Mesendoderm (in vitro differentiated cells): ENCODE results near the gene HELZ.
A peak's percentile ranks its signal among the peaks of the same experiment; 100 is the strongest.
"Not testable (repeated sequence)": the region's sequence is repeated elsewhere in the genome, so short reads cannot be mapped to it uniquely, and the experiment has no call there.

Source experiments
- DNase-seq: peaks from one replicate; pipeline ENCODE4 v3.0.0; 2013
- H2AK5ac ChIP-seq: 2 replicates; pipeline ENCODE4 v1.6.1; 2013; ENCODE audit warnings: low read length, inconsistent platforms
- H2BK120ac ChIP-seq: 2 replicates; pipeline ENCODE4 v1.6.1; 2013; ENCODE audit warnings: low read depth, mild to moderate bottlenecking, low read length, moderate library complexity, mixed read lengths
- H2BK15ac ChIP-seq: replicated peaks from 2 replicates; pipeline ENCODE4 v1.6.1; 2013; ENCODE audit warnings: low read depth, mild to moderate bottlenecking, moderate library complexity
- H2BK5ac ChIP-seq: 2 replicates; pipeline ENCODE4 v1.6.1; 2013; ENCODE audit warnings: low read length, inconsistent platforms
- H3K18ac ChIP-seq: 2 replicates; pipeline ENCODE4 v1.6.1; 2013; ENCODE audit warnings: mild to moderate bottlenecking, low read length, mixed read lengths
- H3K23ac ChIP-seq: one replicate; pipeline ENCODE4 v1.6.1; 2013; ENCODE audit warnings: low read length
- H3K27ac ChIP-seq: 2 replicates; pipeline ENCODE4 v1.5.1; 2013; ENCODE audit warnings: low read depth, mild to moderate bottlenecking, inconsistent platforms, low read length, moderate library complexity
- H3K27me3 ChIP-seq: 2 replicates; pipeline ENCODE4 v1.6.1; 2013; ENCODE audit warnings: low read length, control low read depth, mild to moderate bottlenecking, inconsistent platforms; ENCODE audit not compliant: insufficient read depth, poor library complexity
- H3K36me3 ChIP-seq: 2 replicates; pipeline ENCODE4 v1.6.1; 2013; ENCODE audit warnings: low read length, inconsistent platforms; ENCODE audit not compliant: control insufficient read depth, insufficient read depth
- H3K4ac ChIP-seq: one replicate; pipeline ENCODE4 v1.6.1; 2013; ENCODE audit warnings: low read depth, mild to moderate bottlenecking, low read length, moderate library complexity
- H3K4me1 ChIP-seq: 2 replicates; pipeline ENCODE4 v1.6.1; 2013; ENCODE audit warnings: low read depth, low read length, inconsistent platforms; ENCODE audit not compliant: control insufficient read depth
- H3K4me2 ChIP-seq: 2 replicates; pipeline ENCODE4 v1.6.1; 2013; ENCODE audit warnings: low read length
- H3K4me3 ChIP-seq: 2 replicates; pipeline ENCODE4 v1.5.1; 2013; ENCODE audit warnings: mild to moderate bottlenecking, low read length
- H3K56ac ChIP-seq: one replicate; pipeline ENCODE4 v1.6.1; 2013; ENCODE audit warnings: low read length
- H3K79me1 ChIP-seq: 2 replicates; pipeline ENCODE4 v1.6.1; 2013; ENCODE audit warnings: low read length, inconsistent platforms
- H3K79me2 ChIP-seq: 2 replicates; pipeline ENCODE4 v1.6.1; 2013; ENCODE audit warnings: mild to moderate bottlenecking, low read length; ENCODE audit not compliant: control insufficient read depth, insufficient read depth
- H3K9ac ChIP-seq: 2 replicates; pipeline ENCODE4 v1.6.1; 2013; ENCODE audit warnings: low read length, inconsistent platforms
- H4K5ac ChIP-seq: one replicate; pipeline ENCODE4 v1.6.1; 2013; ENCODE audit warnings: low read length
- H4K8ac ChIP-seq: one replicate; pipeline ENCODE4 v1.6.1; 2013; ENCODE audit warnings: low read depth, mild to moderate bottlenecking, control low read depth, low read length, moderate library complexity
- WGBS: extraction: QIAGEN DNeasy Blood & Tissue Kit; methylation state at CpG from one replicate; pipeline ENCODE4 v1.1.7; 2013; ENCODE audit warnings: low lambda C conversion rate, missing lambda C conversion rate; ENCODE audit not compliant: insufficient coverage; ENCODE audit errors: extremely low coverage; 5-methylcytosine and 5-hydroxymethylcytosine counted together

Gene HELZ

GRCh38 chr17:67253384-67253783 is 8.4 kb upstream of the HELZ start:
- Histone ChIP-seq H3K4me1 (peaks cover 3% of the 10 kb centered on the region), H3K79me1 (no peaks in the 10 kb centered on the region), H2BK5ac (no peak overlapping the region), H3K36me3 (peaks cover 1% of the 10 kb centered on the region), H3K9ac (no peak overlapping the region), H2AK5ac (no peak overlapping the region), H3K56ac (no peak overlapping the region), H3K18ac (no peak overlapping the region), H4K5ac (no peak overlapping the region), H3K23ac (no peak overlapping the region), H3K4me3 (no peak overlapping the region), H3K79me2 (no peaks in the 10 kb centered on the region), H3K27ac (no peak overlapping the region), H3K4me2 (no peak overlapping the region), H2BK15ac (no peak overlapping the region), H3K27me3 (no peaks in the 10 kb centered on the region), H2BK120ac (no peak overlapping the region), H4K8ac (no peak overlapping the region), H3K4ac (no peak overlapping the region)
- WGBS = no CpG with 5 or more reads among the region's 2 CpGs
- DNase-seq = no peak

GRCh38 chr17:67251586-67251985 is 6.6 kb upstream of the HELZ start:
- not testable (repeated sequence) for H3K79me1 ChIP-seq, DNase-seq, H3K9ac ChIP-seq, H4K8ac ChIP-seq, H3K4ac ChIP-seq, H3K36me3 ChIP-seq, H3K4me3 ChIP-seq, H3K56ac ChIP-seq, H3K18ac ChIP-seq, H3K27me3 ChIP-seq, H3K4me2 ChIP-seq, H3K79me2 ChIP-seq, H2BK5ac ChIP-seq, H2BK15ac ChIP-seq, H4K5ac ChIP-seq, H3K27ac ChIP-seq, H3K23ac ChIP-seq, H3K4me1 ChIP-seq, H2AK5ac ChIP-seq, H2BK120ac ChIP-seq
- WGBS = no CpG with 5 or more reads among the region's 4 CpGs

GRCh38 chr17:67248291-67248690 is 3.3 kb upstream of the HELZ start:
- no peak overlapping the region for H3K4ac ChIP-seq
- H2BK120ac ChIP-seq = no peak overlapping the region
- H3K4me2 ChIP-seq = no peak overlapping the region
- H3K79me2 ChIP-seq = peaks cover 13% of the 10 kb centered on the region
- H3K4me1 ChIP-seq = peaks cover 4% of the 10 kb centered on the region
- H3K56ac ChIP-seq = no peak overlapping the region
- no peak overlapping the region for H2BK5ac ChIP-seq
- H3K4me3 ChIP-seq = no peak overlapping the region
- H2AK5ac ChIP-seq = peak overlapping the region; percentile 74
- no peaks in the 10 kb centered on the region for H3K79me1 ChIP-seq
- H3K23ac ChIP-seq = peak overlapping the region; percentile 66
- no peak for DNase-seq
- H3K36me3 ChIP-seq = no peaks in the 10 kb centered on the region
- no peak overlapping the region for H3K9ac ChIP-seq
- H3K27me3 ChIP-seq = no peaks in the 10 kb centered on the region
- no peak overlapping the region for H2BK15ac ChIP-seq
- no CpG with 5 or more reads among the region's 6 CpGs for WGBS
- no peak overlapping the region for H3K27ac ChIP-seq
- H4K5ac ChIP-seq = no peak overlapping the region
- H3K18ac ChIP-seq = no peak overlapping the region
- H4K8ac ChIP-seq = no peak overlapping the region

GRCh38 chr17:67247416-67247900 is 2.5 kb upstream of the HELZ start:
- H2AK5ac ChIP-seq = no peak overlapping the region
- no peak overlapping the region for H4K8ac ChIP-seq
- H3K36me3 ChIP-seq = no peaks in the 10 kb centered on the region
- peak overlapping the region; percentile 60 for H3K4ac ChIP-seq
- H3K4me1 ChIP-seq = peaks cover 4% of the 10 kb centered on the region
- peak overlapping the region; percentile 59 for H3K56ac ChIP-seq
- H2BK15ac ChIP-seq = no peak overlapping the region
- no peak overlapping the region for H3K27ac ChIP-seq
- no peaks in the 10 kb centered on the region for H3K27me3 ChIP-seq
- no peak for DNase-seq
- peaks cover 15% of the 10 kb centered on the region for H3K79me2 ChIP-seq
- no peak overlapping the region for H3K23ac ChIP-seq
- no peak overlapping the region for H3K9ac ChIP-seq
- no peak overlapping the region for H2BK120ac ChIP-seq
- no peak overlapping the region for H3K18ac ChIP-seq
- no peak overlapping the region for H4K5ac ChIP-seq
- H3K79me1 ChIP-seq = no peaks in the 10 kb centered on the region
- no peak overlapping the region for H2BK5ac ChIP-seq
- H3K4me3 ChIP-seq = no peak overlapping the region
- no CpG with 5 or more reads among the region's 12 CpGs for WGBS
- H3K4me2 ChIP-seq = no peak overlapping the region

- Histone ChIP-seq H3K23ac (no peak overlapping the region), H3K4ac (no peak overlapping the region), H3K56ac (peak overlapping the region; percentile 95), H3K18ac (peak overlapping the region; percentile 99), H4K8ac (no peak overlapping the region), H2BK120ac (no peak overlapping the region), H3K9ac (peak overlapping the region; percentile 95), H3K36me3 (no peaks in the 10 kb centered on the region), H3K27ac (peak overlapping the region; percentile 94), H3K4me3 (peak overlapping the region; percentile 80), H3K79me1 (no peaks in the 10 kb centered on the region), H3K4me1 (peaks cover 4% of the 10 kb centered on the region), H2BK15ac (no peak overlapping the region), H4K5ac (no peak overlapping the region), H3K27me3 (no peaks in the 10 kb centered on the region), H2AK5ac (no peak overlapping the region), H3K79me2 (peaks cover 15% of the 10 kb centered on the region), H2BK5ac (no peak overlapping the region), H3K4me2 (peak overlapping the region; percentile 72)
- no CpG with 5 or more reads among the region's 17 CpGs for WGBS
- DNase-seq = peak; percentile 96
Measured at GRCh38 chr17:67246653-67247415, 1.8 kb upstream of the HELZ start.

GRCh38 chr17:67246403-67246652 is 1.3 kb upstream of the HELZ start:
- WGBS = no CpG with 5 or more reads among the region's 8 CpGs
- H3K18ac ChIP-seq = peak overlapping the region; percentile 99

More at GRCh38 chr17:67246403-67246652, 1.3 kb upstream of the HELZ start:
- peak overlapping the region; percentile 94 for H3K27ac ChIP-seq
- peak overlapping the region; percentile 80 for H3K4me3 ChIP-seq
- peak overlapping the region; percentile 17 for H4K8ac ChIP-seq
- H3K79me2 ChIP-seq = peaks cover 15% of the 10 kb centered on the region
- H2AK5ac ChIP-seq = no peak overlapping the region
- peak overlapping the region; percentile 37 for H2BK15ac ChIP-seq
- peak overlapping the region; percentile 98 for H2BK120ac ChIP-seq
- no peaks in the 10 kb centered on the region for H3K79me1 ChIP-seq
- no peak for DNase-seq
- peak overlapping the region; percentile 95 for H3K56ac ChIP-seq
- H3K36me3 ChIP-seq = no peaks in the 10 kb centered on the region
- no peak overlapping the region for H4K5ac ChIP-seq
- peaks cover 4% of the 10 kb centered on the region for H3K4me1 ChIP-seq
- peak overlapping the region; percentile 95 for H3K9ac ChIP-seq
- H3K4me2 ChIP-seq = peak overlapping the region; percentile 72
- H3K23ac ChIP-seq = peak overlapping the region; percentile 92
- no peaks in the 10 kb centered on the region for H3K27me3 ChIP-seq
- H3K4ac ChIP-seq = peak overlapping the region; percentile 81
- no peak overlapping the region for H2BK5ac ChIP-seq
